ENCODE data around the gene PCDHB13.
"Not testable (repeated sequence)": the region's sequence is repeated elsewhere in the genome, so short reads cannot be mapped to it uniquely, and the experiment has no call there.

Gene PCDHB13

DNA sequence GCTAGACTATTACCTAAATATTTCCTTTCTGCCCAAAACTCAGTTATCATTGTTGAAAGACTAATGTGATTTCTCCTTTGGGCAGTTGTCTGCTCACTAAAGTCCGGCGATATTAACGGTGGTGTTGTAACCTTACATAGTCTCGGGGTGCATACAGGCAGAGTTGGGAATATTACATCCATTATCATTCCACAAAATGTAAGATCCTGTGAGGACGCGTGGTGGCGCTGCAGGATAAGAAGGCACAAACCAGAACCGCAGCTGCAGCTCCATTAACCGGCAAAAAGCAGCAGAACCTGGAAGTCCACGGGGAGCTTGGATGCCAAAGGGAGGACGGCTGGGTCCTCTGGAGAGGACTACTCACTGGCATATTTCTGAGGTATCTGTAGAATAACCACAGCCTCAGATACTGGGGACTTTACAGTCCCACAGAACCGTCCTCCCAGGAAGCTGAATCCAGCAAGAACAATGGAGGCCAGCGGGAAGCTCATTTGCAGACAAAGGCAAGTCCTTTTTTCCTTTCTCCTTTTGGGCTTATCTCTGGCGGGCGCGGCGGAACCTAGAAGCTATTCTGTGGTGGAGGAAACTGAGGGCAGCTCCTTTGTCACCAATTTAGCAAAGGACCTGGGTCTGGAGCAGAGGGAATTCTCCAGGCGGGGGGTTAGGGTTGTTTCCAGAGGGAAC, at the start of gene PCDHB13:
Gene PCDHB13, plus strand, starts transcription at position 264 of the 684 bp plus-strand sequence. Its CDS starts 205 bp downstream, at position 469.
- DNase-seq (ENCODE audit: low read depth in 2 of 2) = not testable (repeated sequence)

DNA sequence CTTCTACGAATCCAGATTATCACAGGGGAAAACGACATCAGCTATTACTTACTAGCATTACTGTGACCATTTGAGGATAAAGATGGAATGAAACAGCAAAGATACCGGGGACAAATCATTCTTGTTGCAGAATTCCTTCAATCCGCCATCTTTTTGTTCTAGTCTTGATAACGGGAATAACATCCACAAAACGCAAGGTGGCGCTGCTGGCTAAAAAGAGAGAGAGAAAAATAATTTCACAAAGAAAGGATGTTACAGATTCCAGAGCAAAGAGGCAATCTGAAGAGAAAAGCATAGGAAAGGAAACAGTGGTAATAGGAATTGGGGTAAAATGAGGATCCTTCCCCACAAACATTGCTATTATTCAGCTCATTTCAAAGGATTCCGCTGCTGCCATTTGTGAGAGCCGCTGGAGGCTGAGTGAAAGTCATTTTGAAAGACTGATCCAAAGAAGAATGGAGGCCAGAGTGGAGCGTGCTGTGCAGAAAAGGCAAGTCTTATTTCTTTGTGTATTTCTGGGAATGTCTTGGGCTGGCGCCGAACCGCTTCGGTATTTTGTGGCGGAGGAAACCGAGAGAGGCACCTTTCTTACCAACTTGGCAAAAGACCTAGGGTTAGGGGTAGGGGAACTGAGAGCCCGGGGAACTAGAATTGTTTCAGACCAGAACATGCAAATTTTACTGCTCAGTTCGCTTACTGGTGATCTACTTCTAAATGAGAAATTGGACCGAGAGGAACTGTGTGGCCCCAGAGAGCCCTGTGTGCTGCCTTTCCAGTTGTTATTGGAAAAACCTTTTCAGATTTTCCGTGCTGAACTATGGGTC, 41.1 kb upstream of the PCDHB13 start, which contains the start of gene PCDHB7:
Gene PCDHB7, plus strand, starts transcription at position 264 of the 824 bp plus-strand sequence. Its CDS starts 192 bp downstream, at position 456.
- no peak for DNase-seq (ENCODE audit: low read depth in 2 of 2)

DNA sequence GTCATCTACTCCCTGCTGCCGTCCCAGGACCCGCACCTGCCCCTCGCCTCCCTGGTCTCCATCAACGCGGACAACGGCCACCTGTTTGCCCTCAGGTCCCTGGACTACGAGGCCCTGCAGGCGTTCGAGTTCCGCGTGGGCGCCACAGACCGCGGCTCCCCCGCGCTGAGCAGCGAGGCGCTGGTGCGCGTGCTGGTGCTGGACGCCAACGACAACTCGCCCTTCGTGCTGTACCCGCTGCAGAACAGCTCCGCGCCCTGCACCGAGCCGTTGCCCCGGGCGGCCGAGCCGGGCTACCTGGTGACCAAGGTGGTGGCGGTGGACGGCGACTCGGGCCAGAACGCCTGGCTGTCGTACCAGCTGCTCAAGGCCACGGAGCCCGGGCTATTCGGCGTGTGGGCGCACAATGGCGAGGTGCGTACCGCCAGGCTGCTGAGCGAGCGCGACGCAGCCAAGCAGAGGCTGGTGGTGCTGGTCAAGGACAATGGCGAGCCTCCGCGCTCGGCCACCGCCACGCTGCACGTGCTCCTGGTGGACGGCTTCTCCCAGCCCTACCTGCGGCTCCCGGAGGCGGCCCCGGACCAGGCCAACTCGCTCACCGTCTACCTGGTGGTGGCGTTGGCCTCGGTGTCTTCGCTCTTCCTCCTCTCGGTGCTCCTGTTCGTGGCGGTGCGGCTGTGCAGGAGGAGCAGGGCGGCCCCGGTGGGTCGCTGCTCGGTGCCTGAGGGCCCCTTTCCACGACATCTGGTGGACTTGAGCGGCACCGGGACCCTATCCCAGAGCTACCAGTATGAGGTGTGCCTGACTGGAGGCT, 39.2 kb upstream of the PCDHB13 start:
- not testable (repeated sequence) for DNase-seq (ENCODE audit: low read depth in 2 of 2)

DNA sequence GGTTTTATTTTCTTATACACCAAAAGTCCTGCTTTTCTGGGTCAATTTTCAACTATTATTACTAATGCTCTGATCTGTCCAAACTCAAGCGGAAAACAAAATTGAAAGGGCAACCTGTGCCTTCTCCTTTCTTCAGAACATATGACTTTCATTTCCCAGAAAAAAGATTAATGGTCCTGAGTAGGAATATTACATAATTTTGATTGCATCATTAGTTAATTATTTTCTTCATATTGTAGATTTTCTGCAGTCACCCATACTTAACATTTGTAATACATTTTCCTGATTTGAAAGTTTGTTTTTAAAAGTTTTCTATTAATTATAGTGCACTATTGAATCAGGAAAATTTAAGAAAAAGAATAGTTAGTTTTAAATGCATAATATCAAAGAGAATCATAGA, 37.8 kb upstream of the PCDHB13 start:
- no peak for DNase-seq (ENCODE audit: low read depth in 2 of 2)

DNA sequence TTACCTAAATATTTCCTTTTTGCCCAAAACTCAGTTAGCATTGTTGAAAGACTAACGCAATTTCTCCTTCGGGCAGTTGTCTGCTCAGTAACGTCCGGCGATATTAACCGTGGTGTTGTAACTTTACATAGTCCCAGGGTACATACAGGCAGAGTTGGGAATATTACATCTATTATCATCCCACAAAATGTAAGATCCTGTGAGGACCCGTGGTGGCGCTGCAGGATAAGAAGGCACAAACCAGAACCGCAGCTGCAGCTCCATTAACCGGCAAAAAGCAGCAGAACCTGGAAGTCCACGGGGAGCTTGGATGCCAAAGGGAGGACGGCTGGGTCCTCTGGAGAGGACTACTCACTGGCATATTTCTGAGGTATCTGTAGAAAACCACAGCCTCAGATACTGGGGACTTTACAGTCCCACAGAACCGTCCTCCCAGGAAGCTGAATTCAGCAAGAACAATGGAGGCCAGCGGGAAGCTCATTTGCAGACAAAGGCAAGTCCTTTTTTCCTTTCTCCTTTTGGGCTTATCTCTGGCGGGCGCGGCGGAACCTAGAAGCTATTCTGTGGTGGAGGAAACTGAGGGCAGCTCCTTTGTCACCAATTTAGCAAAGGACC, 36.0 kb upstream of the PCDHB13 start, which contains the start of gene PCDHB8:
Gene PCDHB8, plus strand, starts transcription at position 214 of the 615 bp plus-strand sequence. Its CDS starts 245 bp downstream, at position 459.
- not testable (repeated sequence) for DNase-seq (ENCODE audit: low read depth in 2 of 2)

DNA sequence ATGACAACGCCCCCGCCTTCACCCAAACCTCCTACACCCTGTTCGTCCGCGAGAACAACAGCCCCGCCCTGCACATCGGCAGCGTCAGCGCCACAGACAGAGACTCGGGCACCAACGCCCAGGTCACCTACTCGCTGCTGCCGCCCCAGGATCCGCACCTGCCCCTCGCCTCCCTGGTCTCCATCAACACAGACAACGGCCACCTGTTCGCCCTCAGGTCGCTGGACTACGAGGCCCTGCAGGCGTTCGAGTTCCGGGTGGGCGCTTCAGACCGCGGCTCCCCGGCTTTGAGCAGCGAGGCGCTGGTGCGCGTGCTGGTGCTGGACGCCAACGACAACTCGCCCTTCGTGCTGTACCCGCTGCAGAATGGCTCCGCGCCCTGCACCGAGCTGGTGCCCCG, 34.3 kb upstream of the PCDHB13 start:
- not testable (repeated sequence) for DNase-seq (ENCODE audit: low read depth in 2 of 2)

DNA sequence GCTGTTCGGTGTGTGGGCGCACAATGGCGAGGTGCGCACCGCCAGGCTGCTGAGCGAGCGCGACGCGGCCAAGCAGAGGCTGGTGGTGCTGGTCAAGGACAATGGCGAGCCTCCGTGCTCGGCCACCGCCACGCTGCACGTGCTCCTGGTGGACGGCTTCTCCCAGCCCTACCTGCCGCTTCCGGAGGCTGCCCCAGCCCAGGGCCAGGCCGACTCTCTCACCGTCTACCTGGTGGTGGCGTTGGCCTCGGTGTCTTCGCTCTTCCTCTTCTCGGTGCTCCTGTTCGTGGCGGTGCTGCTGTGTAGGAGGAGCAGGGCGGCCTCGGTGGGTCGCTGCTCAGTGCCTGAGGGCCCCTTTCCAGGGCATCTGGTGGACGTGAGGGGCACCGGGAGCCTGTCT, 33.8 kb upstream of the PCDHB13 start:
- DNase-seq (ENCODE audit: low read depth in 2 of 2) = not testable (repeated sequence)

DNA sequence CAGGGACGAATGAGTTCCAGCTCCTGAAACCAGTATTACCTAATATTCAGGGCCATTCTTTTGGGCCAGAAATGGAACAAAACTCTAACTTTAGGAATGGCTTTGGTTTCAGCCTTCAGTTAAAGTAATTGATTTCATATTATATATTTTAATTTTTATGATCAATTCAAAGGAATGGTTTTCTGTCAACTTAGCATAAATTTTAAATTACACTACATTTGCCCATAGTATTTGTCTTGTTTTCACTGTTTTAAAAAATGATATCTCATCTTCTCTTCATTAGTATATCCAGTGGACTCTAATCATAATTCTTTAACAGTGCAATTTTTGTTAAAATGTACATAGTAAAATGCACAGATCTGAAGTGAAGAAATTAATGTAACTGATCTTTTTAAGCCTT, 33.4 kb upstream of the PCDHB13 start:
- DNase-seq (ENCODE audit: low read depth in 2 of 2) = no peak

DNA sequence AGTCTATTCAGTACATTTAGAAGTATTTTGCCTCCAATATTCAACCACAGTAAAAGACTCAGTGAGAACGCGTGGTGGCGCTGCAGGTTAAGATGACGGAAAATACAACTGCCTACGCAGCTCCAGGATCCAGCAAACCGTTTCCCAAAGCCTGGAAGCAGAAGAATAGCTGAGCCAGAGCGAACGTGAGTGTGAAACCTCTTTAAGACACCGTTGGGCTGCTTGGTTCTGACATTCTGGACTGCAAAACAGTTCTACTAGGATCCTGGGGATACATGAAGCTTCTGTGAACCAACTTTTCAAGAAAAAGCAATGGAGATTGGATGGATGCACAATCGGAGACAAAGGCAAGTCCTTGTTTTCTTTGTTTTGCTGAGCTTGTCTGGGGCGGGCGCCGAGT, 31.5 kb upstream of the PCDHB13 start, which contains the start of gene PCDHB16:
Gene PCDHB16, plus strand, starts transcription at position 140 of the 400 bp plus-strand sequence. Its CDS starts 173 bp downstream, at position 313.
- DNase-seq (ENCODE audit: low read depth in 2 of 2) = no peak

DNA sequence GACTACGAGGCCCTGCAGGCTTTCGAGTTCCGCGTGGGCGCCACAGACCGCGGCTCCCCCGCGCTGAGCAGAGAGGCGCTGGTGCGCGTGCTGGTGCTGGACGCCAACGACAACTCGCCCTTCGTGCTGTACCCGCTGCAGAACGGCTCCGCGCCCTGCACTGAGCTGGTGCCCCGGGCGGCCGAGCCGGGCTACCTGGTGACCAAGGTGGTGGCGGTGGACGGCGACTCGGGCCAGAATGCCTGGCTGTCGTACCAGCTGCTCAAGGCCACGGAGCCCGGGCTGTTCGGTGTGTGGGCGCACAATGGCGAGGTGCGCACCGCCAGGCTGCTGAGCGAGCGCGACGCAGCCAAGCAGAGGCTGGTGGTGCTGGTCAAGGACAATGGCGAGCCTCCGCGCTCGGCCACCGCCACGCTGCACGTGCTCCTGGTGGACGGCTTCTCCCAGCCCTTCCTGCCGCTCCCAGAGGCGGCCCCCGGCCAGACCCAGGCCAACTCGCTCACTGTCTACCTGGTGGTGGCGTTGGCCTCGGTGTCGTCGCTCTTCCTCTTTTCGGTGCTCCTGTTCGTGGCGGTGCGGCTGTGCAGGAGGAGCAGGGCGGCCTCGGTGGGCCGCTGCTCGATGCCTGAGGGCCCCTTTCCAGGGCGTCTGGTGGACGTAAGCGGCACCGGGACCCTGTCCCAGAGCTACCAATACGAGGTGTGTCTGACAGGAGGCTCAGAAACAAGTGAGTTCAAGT, 29.4 kb upstream of the PCDHB13 start:
- DNase-seq (ENCODE audit: low read depth in 2 of 2) = not testable (repeated sequence)

DNA sequence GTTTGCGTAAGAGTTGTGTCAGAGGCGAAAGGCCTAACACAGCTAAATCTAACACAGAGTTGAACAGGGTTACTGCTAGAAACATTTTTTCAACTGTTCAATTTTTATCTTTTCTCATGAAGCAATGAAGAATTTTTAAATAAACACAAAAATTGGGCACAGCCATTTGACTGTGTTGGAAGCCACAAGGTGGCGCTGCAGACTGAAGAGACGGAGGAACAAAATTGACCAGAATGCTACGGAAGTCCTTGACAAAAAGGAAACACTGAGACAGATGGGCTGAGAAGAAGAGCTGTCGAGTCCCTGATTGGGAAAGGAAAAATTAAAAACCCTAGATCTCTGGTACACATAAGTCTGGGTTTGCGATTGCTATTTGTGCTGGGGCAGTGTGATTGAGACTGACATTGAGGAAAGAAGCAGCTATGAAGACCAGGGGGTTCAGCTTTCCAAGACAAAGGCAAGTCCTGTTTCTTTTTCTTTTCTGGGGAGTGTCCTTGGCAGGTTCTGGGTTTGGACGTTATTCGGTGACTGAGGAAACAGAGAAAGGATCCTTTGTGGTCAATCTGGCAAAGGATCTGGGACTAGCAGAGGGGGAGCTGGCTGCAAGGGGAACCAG, 26.7 kb upstream of the PCDHB13 start, which contains the start of gene PCDHB9:
Gene PCDHB9, plus strand, starts transcription at position 265 of the 616 bp plus-strand sequence. Its CDS starts 158 bp downstream, at position 423.
- DNase-seq (ENCODE audit: low read depth in 2 of 2) = no peak

DNA sequence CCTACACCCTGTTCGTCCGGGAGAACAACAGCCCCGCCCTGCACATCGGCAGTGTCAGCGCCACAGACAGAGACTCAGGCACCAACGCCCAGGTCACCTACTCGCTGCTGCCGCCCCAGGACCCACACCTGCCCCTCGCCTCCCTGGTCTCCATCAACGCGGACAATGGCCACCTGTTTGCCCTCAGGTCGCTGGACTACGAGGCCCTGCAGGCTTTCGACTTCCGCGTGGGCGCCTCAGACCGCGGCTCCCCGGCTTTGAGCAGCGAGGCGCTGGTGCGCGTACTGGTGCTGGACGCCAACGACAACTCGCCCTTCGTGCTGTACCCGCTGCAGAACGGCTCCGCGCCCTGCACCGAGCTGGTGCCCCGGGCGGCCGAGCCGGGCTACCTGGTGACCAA, 25.0 kb upstream of the PCDHB13 start:
- not testable (repeated sequence) for DNase-seq (ENCODE audit: low read depth in 2 of 2)

DNA sequence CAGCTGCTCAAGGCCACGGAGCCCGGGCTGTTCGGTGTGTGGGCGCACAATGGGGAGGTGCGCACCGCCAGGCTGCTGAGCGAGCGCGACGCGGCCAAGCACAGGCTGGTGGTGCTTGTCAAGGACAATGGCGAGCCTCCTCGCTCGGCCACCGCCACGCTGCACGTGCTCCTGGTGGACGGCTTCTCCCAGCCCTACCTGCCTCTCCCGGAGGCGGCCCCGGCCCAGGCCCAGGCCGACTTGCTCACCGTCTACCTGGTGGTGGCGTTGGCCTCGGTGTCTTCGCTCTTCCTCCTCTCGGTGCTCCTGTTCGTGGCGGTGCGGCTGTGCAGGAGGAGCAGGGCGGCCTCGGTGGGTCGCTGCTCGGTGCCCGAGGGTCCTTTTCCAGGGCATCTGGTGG, 24.6 kb upstream of the PCDHB13 start:
- DNase-seq (ENCODE audit: low read depth in 2 of 2) = not testable (repeated sequence)

DNA sequence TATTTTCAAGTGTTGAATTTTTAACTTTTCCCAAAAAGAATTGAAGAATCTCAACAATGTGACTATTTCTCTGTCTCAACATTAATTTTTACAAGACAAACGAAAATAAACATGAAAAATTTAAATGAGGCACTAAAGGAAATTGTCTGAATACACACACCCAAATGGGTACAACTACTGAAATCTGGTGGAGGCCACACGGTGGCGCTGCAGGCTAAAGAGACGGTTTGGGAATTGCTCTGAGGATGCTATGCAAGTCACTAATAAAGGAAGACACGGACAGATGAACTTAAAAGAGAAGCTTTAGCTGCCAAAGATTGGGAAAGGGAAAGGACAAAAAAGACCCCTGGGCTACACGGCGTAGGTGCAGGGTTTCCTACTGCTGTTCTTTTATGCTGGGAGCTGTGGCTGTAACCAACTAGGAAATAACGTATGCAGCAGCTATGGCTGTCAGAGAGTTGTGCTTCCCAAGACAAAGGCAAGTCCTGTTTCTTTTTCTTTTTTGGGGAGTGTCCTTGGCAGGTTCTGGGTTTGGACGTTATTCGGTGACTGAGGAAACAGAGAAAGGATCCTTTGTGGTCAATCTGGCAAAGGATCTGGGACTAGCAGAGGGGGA, 21.5 kb upstream of the PCDHB13 start, which contains the start of gene PCDHB10:
Gene PCDHB10, plus strand, starts transcription at position 244 of the 616 bp plus-strand sequence. Its CDS starts 200 bp downstream, at position 444.
- no peak for DNase-seq (ENCODE audit: low read depth in 2 of 2)

DNA sequence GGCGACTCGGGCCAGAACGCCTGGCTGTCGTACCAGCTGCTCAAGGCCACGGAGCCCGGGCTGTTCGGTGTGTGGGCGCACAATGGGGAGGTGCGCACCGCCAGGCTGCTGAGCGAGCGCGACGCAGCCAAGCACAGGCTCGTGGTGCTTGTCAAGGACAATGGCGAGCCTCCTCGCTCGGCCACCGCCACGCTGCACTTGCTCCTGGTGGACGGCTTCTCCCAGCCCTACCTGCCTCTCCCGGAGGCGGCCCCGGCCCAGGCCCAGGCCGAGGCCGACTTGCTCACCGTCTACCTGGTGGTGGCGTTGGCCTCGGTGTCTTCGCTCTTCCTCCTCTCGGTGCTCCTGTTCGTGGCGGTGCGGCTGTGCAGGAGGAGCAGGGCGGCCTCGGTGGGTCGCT, 19.4 kb upstream of the PCDHB13 start:
- not testable (repeated sequence) for DNase-seq (ENCODE audit: low read depth in 2 of 2)

DNA sequence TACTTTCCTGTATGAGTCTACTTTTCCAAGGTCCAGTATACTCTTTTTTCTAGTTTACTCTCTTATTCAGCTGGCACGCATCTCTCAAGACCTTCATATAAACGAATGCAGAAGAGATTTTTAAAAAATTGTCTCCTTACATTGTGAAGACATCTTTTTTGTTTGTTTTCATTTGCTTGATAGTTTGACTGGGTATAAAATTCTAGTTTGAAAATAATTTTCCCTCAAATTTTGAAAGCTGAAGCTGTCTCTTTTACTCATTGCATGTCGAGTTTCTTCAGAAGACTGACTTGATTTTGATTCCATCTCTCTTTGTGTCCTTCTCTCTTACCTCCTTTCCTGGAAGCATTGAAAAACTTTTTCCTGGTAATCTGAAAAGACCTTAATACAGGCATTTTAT, 17.4 kb upstream of the PCDHB13 start:
- DNase-seq (ENCODE audit: low read depth in 2 of 2) = no peak

DNA sequence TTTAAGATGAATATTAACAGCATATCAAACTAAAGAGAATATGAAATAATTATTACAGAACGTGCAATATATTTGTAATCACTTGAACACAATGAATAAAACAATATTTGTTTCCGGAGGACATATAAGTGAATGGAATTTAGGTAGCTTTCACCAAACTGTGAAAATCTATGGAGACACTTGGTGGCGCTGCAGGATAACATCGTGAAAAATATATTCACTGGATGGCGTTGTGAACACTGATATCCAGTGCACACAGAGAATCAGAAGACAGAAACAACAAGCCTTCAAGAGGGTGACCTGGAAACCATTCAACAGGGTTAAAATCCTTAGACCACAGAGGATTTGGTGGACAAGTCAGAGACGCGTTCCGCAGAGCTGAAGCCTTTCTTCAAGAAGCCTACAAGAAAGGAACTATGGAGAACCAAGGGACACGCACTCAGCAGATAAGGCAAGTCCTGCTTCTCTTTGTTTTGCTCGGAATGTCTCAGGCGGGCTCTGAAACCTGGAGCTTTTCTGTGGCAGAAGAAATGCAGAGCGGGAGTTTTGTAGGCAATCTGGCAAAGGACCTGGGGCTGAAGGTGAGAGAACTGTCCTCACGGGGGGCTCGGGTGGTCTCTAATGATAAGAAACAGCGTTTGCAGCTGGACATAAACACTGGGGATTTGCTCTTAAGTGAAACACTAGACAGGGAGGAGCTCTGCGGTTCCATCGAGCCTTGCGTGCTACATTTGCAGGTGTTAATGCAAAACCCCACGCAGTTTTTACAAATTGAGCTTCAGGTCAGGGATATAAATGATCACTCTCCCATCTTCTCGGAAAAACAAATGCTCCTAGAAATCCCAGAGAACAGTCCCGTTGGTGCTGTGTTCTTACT, 14.1 kb upstream of the PCDHB13 start, which contains the start of gene PCDHB11:
Gene PCDHB11, plus strand, starts transcription at position 269 of the 877 bp plus-strand sequence. Its CDS starts 148 bp downstream, at position 417.
- no peak for DNase-seq (ENCODE audit: low read depth in 2 of 2)

DNA sequence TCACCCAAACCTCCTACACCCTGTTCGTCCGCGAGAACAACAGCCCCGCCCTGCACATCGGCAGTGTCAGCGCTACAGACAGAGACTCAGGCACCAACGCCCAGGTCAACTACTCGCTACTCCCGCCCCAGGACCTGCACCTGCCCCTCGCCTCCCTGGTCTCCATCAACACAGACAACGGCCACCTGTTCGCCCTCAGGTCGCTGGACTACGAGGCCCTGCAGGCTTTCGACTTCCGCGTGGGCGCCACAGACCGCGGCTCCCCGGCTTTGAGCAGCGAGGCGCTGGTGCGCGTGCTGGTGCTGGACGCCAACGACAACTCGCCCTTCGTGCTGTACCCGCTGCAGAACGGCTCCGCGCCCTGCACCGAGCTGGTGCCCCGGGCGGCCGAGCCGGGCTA, 12.6 kb upstream of the PCDHB13 start:
- DNase-seq (ENCODE audit: low read depth in 2 of 2) = not testable (repeated sequence)
